HG03521 (cell line): ENCODE measurements around the gene PDZD2.
"Not testable (repeated sequence)": the region's sequence is repeated elsewhere in the genome, so short reads cannot be mapped to it uniquely, and the experiment has no call there.

Source experiments
- ATAC-seq: cut with Tn5 transposase; IDR thresholded peaks from one replicate; pipeline ENCODE4 v1.9.1; 2021; ENCODE audit warnings: mild to moderate bottlenecking, moderate library complexity; ENCODE audit not compliant: unreplicated experiment

Gene PDZD2

GRCh38 chr5:31682851-31683250 is 43.9 kb downstream of the PDZD2 start:
- no peak for ATAC-seq

GRCh38 chr5:31688515-31689092 is 49.7 kb downstream of the PDZD2 start:
- ATAC-seq: no peak

GRCh38 chr5:31691408-31691807 is 52.5 kb downstream of the PDZD2 start:
- not testable (repeated sequence) for ATAC-seq

- ATAC-seq: no peak
These were observed 53.8 kb downstream of the PDZD2 start for GRCh38 chr5:31692561-31693221.

- ATAC-seq: no peak
These were observed 59.7 kb downstream of the PDZD2 start for GRCh38 chr5:31698673-31699072.

- ATAC-seq: no peak
These were observed 62.8 kb downstream of the PDZD2 start for GRCh38 chr5:31701642-31702299.

GRCh38 chr5:31702712-31703111 is 63.8 kb downstream of the PDZD2 start:
- no peak for ATAC-seq

GRCh38 chr5:31703757-31704156 is 64.8 kb downstream of the PDZD2 start:
- no peak for ATAC-seq

GRCh38 chr5:31706186-31706585 is 67.3 kb downstream of the PDZD2 start:
- no peak for ATAC-seq

GRCh38 chr5:31707329-31707728 is 68.4 kb downstream of the PDZD2 start:
- no peak for ATAC-seq

GRCh38 chr5:31708089-31708488 is 69.2 kb downstream of the PDZD2 start:
- no peak for ATAC-seq

- ATAC-seq: no peak
These were observed 72.4 kb downstream of the PDZD2 start for GRCh38 chr5:31711363-31711762.

GRCh38 chr5:31711935-31712592 is 73.1 kb downstream of the PDZD2 start:
- ATAC-seq: no peak

- no peak for ATAC-seq
These were observed 78.6 kb downstream of the PDZD2 start for GRCh38 chr5:31717561-31717960.

- ATAC-seq: no peak
These were observed 81.1 kb downstream of the PDZD2 start for GRCh38 chr5:31720004-31720403.

- no peak for ATAC-seq
These were observed 81.9 kb downstream of the PDZD2 start for GRCh38 chr5:31720811-31721345.

GRCh38 chr5:31722111-31722510 is 83.2 kb downstream of the PDZD2 start:
- no peak for ATAC-seq

- ATAC-seq: no peak
These were observed 87.1 kb downstream of the PDZD2 start for GRCh38 chr5:31725996-31726395.

GRCh38 chr5:31726952-31727351 is 88.0 kb downstream of the PDZD2 start:
- no peak for ATAC-seq

GRCh38 chr5:31728039-31728438 is 89.1 kb downstream of the PDZD2 start:
- ATAC-seq: no peak

- not testable (repeated sequence) for ATAC-seq
These were observed 89.9 kb downstream of the PDZD2 start for GRCh38 chr5:31728806-31729205.

GRCh38 chr5:31730139-31730538 is 91.2 kb downstream of the PDZD2 start:
- ATAC-seq: no peak
